NCI-H2196 treated with DMSO at 0.1 percent for 48 hours (cell line): ENCODE data around the gene CCKAR.
"Not testable (repeated sequence)": the region's sequence is repeated elsewhere in the genome, so short reads cannot be mapped to it uniquely, and the experiment has no call there.

Source experiments
- DNase-seq: peaks from one replicate; lab custom pipeline; 2025; ENCODE audit not compliant: unreplicated experiment; lab: John Stamatoyannopoulos, UW

CCKAR gene, protein sequence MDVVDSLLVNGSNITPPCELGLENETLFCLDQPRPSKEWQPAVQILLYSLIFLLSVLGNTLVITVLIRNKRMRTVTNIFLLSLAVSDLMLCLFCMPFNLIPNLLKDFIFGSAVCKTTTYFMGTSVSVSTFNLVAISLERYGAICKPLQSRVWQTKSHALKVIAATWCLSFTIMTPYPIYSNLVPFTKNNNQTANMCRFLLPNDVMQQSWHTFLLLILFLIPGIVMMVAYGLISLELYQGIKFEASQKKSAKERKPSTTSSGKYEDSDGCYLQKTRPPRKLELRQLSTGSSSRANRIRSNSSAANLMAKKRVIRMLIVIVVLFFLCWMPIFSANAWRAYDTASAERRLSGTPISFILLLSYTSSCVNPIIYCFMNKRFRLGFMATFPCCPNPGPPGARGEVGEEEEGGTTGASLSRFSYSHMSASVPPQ

DNA sequence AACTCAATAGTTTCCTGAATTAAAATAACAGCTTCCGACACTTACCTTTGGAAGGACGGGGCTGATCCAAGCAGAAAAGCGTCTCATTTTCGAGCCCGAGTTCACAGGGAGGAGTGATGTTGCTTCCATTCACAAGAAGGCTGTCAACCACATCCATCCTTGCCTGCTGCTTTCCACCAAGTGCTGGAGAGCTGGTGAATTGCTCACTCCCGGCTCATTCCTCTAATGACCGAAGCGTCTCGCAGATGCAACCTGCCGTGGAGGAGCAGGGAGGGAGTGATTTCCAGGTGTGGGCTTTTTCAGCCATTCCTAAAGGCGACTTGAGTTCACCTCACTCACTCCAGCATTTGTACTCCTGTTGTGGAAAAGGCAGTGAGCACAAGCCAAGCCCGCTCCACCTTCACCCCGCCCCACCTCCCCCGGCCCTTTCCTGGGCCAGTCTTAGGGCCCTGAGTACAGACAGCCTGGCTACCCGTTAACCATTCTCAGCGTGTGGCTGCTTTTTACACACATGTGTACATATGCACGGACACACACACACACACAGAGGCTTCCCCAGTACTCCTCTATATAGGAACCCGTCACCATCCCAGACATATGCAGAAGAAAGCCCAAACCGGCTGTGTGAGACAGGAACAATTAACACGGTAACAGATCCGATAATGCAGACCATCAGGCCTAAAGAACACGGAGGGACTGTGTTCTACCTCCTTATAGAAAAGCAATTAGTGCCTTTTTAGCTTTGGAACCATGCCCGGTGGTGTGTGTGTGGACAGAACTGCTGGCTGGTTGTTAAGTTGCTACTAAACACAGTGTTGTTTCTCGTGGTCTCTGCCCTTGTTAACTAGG is at the start of gene CCKAR:
Gene CCKAR (minus strand): TSS at position 374 of the 849 bp plus-strand sequence. CDS start 217 bp downstream, at position 157.
- DNase-seq: no peak

DNA sequence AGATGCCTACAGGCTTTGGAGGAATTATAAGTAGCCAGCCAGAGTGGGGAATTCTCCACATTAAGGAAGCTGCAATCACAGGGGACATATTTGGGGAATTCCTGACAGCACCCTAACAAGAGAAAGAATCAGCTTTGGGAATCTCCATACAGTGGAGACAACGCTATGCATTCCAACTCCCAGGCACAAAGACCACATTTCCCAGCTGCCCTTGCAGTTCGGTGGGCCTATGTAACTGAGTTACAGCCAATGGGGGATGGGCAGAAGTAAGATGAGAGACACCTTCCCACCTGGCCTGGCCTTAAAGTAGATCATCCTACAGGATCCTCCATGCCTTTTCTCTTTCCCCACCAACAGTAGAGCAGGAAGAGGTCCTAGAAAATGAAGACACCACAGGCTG is 43.4 kb upstream of the CCKAR start:
- no peak for DNase-seq

DNA sequence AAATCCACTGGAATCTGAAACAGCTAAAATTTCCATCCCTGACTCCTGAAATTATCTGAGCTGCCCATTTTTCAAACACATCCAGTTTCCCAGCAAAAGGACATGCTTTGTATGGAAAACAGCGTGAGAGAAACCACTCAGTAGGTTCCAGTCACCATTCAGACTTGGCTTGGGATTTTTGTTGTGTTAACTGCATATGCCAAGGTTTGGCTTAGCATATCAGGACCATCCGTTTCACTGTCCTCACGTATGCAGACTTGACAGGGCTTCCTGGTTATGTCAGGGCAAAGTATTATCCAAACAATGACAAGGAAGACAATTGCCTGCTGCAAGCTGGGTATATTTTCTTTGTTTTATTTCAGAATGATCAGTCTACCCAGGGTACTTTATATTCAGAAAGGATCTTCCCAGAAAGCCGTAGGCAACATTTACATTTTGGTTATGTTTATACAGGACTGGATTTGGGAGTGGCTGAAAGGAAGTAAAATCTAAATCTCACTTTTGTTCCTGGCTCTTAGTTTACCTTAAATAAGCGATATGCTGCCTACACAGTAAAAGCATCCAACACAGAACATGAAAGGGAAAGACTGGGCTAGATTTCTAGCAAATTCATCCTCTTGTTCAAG is 41.3 kb upstream of the CCKAR start:
- no peak for DNase-seq

DNA sequence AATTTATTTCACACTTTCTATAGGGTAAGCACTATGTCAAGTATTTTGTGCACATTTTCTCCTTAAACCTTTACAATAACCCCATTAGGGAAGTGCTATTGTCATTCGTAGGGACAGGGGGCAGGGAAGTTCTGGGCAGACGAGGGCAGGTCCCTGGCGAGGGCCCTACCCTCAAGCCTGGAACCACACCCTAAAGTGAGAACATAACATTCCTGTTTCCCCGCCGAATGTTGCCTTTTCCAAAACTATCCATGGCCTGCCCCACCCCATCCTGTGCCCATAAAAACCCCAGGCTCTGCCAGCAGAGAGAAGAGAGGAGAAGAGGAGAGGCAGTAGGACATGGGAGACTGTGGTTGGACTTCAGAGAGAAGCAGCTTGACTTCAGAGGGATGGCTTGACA is 39.8 kb upstream of the CCKAR start:
- no peak for DNase-seq

- no peak for DNase-seq
Measured at GRCh38 chr4:26529479-26529878, 39.2 kb upstream of the CCKAR start.

- DNase-seq: no peak
Measured at GRCh38 chr4:26525771-26526150, 35.5 kb upstream of the CCKAR start.

DNA sequence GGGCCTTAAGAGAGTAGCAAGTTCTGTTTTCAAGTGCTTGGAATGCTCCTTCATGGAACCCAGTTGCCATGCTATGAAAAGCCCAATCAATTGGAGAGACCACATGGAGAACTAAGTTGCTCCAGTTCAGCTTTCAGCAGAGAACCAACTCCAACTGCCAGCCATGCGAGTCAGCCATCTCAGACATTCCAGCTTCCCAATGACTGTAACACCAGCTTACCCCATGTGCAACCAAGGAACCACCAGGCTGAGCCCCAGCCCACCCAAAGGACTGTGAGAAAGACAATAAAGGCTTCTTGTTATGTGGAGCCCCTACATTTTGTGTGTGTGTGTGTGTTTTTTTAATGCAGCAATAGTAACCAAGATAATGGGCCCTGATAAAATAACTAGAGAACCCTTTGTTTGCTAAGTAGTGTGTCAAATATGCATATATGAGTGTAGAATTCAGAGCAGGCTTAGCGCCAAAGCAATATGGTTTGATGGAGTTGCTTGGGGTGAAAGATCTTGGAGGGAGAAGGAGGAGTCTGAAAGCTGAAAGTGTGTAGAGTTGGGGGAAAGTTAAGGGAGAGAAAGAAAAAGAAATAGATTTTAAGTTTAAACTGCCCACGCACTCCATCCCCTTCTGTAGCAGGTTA is 35.0 kb upstream of the CCKAR start:
- DNase-seq: no peak

- DNase-seq: no peak
Measured at GRCh38 chr4:26524011-26524410, 33.7 kb upstream of the CCKAR start.

DNA sequence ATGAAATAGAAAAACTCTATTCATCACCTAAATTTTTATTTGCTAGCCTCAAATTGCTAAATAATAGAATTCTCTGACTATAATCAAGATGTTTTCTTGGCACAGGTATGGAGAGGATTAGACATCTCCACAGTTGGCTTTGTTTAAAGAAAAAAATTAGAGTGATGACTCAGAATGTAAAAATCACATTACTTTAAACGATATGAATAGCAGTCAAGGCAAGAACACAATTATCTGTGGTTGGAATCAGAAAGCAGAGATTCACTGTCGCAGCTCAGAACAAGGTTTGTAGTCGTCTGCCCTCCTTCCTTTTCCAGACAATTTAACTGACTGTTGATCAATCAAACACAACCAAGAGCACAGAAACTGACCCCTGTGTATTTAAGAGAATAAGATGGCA is 32.2 kb upstream of the CCKAR start:
- DNase-seq: no peak

- DNase-seq: no peak
Measured at GRCh38 chr4:26520728-26521450, 30.6 kb upstream of the CCKAR start.

DNA sequence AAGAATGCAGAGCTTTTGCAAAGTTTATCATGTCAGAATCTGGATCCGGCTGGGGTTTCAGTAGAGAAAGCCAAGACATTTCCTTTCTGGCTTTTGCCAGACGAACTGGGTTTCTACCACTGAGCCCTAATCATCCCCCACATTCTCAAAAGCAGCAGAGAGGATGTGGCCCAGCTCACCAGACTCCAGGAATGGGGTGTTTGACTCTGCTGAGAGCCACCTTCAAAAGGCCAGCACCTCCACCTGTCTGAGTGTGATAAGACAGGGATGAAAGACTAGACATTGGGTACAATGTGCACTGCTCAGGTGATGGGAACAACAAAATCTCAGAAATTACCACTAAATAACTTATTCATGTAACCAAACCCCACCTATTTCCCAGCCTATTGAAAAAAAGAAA is 25.7 kb upstream of the CCKAR start:
- DNase-seq: no peak

- no peak for DNase-seq
Measured at GRCh38 chr4:26510334-26510964, 20.2 kb upstream of the CCKAR start.

GRCh38 chr4:26509681-26510333 is 19.5 kb upstream of the CCKAR start:
- no peak for DNase-seq

- DNase-seq: no peak
Measured at GRCh38 chr4:26507286-26507685, 17.0 kb upstream of the CCKAR start.

DNA sequence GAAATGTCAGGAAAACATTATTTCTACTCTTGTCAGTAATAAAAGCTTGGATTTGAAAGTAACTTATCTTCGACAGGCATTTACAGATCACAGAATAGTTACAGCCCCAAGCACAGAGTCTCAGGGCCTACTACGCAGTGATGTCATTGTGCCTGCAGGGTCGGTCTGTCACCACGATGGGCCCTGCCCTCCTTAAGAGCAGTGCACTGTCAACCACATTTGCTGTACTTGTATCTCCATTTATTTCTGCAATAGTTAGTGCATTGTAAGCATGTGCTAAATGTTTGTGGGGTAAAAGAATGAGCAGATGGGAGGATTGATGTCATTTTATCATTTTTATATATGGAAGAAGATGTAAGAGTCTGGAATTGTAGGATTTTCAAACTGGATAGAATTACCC is 13.6 kb upstream of the CCKAR start:
- no peak for DNase-seq

GRCh38 chr4:26503427-26503826 is 13.1 kb upstream of the CCKAR start:
- no peak for DNase-seq

DNA sequence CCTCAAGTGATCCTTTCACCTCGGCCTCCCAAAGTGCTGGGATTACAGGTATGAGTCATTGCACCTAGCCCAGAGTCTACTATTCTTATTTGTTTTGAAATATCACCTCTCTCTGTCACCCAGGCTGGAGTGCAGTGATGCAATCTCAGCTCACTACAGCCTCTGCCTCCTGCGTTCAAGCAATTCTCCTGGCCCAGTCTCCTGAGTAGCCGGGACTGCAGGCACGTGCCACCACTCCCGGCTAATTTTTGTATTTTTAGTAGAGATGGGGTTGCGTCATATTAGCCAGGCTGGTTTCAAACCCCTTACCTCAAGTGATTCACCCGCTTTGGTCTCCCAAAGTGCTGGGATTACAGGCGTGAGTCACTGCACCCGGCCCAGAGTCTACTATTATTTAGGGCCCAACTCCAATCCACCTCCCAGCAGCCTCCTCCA is 10.3 kb upstream of the CCKAR start:
- not testable (repeated sequence) for DNase-seq

- DNase-seq: no peak
Measured at GRCh38 chr4:26496207-26496783, 6.0 kb upstream of the CCKAR start.

GRCh38 chr4:26493461-26493860 is 3.2 kb upstream of the CCKAR start:
- no peak for DNase-seq
